Stromal cell of bone marrow (primary cell): Measurements from ENCODE around the gene PARD3.
A peak's percentile ranks its signal among the peaks of the same experiment; 100 is the strongest.

Source experiments
- DNase-seq: peaks from one replicate; pipeline ENCODE4 v3.0.0-alpha.2; 2012; ENCODE audit warnings: low read depth

Gene PARD3

DNA sequence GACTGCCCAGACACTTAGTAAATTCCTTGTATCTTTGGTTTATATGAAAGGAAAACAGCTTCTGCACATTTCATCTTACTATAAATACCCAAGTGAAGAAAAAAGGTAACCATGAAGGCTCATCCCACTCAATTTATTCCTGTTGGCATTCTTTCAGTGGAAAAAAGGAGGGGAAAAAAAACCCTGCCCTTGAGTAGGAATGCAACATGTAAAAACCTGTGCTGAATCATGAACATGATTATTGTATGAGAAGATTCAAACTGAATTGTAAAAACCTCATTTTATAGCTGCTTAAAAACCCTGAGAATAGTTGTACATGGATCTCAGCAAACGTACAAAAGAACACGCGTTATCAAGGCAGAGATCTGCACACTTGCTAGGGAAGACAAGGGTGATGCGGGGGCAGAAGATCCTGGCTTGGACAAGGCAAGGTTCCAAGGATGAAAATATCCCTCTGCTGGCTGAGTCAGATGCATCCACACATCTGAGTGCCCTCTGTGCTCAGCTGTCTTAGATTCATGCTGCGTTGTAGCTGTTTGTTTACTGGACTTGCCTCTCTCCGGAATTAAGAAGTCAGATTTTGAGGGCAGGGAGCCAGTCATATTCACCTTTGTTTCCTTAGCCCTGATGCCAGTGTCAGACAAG, 658.2 kb downstream of the PARD3 start:
- no peak for DNase-seq

DNA sequence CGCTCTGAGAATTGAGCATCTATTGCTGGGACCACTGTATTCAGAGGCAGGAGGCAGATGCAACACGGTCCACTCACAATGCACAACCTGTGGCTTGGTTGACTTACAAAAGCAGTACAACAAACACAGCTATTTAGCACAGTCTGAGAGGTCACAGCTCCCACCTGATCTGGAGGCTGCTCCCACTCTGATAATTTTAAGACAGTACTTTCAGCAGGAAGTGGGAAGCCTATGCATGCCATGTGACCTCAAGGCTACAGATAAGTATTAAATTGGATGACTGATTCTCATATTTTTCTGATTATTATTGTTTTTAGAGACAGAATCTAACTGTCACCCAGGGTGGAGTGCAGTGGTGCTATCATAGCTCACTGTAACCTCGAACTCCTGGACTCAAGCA, 659.3 kb downstream of the PARD3 start:
- DNase-seq = no peak

DNA sequence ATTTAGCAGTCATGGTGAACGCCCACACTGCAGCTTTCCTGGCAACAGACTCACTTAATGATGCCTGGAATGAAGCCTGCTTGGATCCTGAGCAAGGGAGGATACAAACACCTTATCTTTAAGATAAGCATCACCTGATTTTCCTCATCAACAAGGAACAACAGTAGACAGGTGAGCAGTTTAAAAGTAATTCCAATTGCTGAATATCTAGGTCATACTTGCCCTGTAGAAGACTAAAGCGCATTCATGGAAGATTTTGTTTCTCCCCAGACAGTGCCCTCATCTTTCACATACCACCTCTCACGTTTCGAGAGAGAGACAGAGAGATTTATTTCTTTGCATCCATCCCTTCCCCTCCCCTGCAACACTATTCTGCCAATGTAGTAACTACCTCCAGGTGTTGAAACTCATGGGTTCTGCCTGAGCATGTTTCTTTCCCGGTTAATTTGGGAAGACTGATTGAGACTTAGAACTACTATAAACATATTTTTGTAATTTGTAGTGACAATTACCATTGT, 660.7 kb downstream of the PARD3 start:
- no peak for DNase-seq

DNA sequence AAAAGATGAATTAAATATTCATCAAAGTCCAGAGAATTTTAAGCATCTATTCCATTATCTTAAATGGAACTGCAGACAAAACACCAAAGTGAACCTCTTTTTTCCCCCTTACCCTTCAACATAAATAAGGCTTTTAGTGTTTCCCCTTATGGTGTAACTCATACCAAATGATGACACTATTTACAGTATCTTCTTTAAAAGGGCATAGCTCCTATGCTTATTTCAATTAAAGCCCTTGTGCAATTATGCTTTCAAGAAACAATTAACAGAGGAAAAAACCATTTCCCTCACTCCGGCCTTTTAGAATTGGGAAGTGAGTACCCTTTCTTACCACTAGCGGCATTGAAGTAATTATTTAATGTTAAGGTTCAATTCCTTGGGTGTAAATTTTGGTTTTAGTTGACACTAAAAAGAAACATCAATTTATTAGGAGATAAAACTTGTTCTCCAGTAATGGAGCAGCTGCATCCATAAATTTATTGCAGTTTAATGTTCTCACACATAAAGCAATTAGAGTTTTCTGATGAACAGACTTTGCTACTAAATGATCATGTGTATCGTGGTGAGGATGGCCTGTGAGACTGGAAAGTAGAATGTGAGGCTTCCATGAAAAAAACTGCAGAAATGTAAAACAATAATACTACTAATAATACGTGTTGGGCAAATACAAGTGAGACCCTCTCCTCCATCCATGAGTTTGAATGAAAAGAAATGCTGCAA, 661.3 kb downstream of the PARD3 start:
- no peak for DNase-seq

DNA sequence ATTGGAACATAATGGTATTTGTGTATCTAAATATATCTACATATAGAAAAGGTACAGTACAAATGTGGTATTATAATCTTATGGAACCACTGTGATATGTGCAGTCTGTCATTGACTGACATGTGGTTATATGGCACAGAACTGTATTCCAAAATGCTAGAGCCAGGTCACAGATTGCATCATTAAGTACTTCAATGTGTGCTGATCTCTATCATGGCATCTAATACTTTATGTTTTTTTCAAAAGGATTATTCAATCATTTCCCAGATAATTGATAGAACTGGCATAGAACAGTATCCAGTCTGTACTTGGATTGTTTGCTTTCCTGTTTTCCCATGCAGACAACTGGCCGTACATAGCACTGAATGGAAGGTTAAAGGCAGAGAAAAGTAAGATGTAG, 662.7 kb downstream of the PARD3 start:
- no peak for DNase-seq

DNA sequence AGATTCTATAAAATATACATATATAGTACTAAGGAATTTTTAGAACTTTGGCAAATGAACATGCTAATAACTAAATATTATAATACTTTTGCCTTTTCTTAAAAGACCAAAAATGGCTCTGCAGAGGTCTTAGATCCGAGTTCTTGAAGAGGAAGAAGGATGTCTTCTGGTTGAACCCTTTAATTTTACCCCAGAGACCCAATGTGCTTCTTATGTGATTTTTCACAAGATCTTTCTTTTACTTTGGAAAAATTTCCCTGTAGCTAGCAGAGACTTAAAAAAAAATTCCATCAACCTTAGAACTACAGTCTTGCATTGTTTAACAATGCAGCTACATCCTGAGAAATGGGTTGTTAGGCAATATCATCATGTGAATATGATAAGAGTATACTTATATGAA, 663.2 kb downstream of the PARD3 start:
- DNase-seq = no peak

DNA sequence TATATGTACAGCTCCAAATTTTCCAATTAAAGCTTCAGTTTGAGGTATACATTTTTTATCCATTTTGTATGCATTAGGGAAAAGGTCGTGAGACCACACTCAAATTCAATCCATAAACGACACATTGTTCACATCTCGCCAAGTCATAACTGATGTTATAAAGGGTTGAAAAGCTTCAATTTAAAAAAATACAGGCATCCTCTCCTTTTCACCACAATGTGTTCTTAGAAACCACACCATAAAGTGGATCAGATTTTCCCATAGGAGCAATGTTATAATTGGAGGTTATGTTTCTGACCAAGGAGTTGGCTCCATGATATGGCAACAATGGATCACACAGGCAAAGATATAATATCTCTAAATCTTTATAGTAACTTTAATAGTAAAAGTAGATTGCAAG, 663.6 kb downstream of the PARD3 start:
- DNase-seq = no peak

DNA sequence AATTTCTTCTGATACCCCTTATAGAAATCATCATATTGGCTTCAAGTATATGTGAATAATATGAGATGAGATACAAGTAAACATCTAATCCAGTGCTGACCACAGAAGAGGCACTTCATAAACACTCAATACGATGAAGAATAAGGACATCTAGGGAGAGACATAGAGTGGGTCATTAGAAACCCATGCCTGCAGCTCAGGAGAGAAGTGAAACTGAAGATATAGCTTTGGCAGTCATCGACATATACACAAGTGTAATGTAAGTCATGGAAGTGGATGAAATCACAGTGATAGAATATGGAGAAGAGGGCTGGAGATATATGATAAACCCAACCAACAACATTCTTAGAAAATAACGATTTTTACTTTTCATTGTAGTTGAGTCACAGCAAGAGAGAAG, 665.0 kb downstream of the PARD3 start:
- no peak for DNase-seq

DNA sequence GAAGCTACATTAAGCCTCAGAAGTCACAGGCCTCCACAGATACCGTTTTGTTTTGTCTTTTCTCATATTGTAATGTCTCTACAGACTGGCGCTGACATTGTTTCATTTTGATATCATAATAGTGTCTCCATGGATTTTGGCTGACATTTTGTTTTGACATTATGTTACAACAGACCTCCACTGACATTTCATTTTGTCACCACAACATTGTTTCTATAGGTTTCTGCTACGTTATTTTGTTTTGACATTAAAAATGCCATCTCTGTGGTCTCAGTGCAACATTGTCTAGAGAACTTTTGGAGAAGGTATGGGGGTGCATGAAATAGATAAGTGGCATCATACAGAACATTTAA, 666.8 kb downstream of the PARD3 start:
- DNase-seq = no peak

DNA sequence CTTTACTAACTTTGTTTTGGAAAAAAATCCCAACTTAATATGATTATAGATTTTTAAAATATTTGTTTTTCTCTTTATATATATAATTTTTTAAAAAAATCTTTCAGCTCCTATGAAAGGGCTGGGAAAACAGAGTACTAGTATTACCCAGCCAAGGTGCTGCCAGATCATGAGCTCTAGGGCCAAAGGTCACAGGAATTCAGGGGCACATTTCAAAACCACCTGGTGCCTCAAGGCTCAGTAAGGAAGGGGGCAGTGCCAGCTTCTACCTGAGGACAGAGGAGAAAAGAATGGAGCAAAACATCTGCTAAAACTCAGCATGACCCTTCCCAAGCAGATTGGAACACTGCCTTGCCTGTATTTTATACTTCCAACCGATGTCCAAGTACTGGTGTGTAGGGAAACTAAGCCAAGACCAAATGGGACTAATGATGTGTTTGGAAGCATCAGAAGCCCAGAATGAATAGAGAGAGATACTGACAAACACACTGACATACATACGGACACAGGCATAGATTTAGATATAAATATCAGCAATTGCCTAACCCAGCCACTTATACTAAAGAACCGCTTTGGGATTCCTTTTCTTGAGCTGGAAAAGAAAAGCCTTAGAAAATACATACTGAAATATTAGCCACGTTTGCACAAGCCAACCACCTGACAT, 667.3 kb downstream of the PARD3 start:
- DNase-seq = no peak

DNA sequence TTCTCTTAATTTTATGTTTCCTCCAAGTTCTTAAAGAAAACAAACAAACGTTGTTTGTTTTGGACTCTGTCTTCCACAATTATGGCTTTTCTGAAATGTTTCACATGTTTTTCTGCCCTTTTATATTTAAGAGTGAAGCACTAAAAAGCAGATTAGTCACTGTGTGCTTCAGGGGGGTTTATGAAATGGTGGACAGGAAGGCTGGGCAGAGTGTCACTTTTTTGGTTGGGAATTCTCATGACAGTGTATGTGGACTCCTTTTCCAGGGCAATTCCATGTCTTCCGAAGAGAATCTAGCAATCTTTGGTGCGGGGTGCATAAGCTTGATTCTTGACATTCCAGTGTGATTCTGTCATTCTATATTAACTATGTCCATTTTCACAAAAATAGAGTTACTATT, 669.4 kb downstream of the PARD3 start:
- peak; percentile 21 for DNase-seq

DNA sequence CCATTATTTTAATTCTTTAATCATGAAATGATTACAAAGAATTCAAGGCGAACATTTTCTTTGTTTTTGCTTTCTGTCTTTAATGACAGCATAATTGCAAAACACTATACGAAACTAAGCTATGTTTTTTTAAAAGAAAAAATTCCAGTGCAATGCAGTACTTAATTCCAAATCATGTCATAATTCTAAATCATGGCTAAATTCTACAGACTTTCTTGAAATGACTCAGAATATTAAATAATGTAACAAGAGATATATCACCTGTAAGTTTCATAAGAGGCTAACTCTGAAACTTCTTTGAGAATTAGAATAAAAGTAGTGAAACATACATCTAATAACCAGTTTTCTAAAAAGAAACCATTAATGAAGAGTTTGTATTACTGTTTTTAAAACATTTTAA, 671.6 kb downstream of the PARD3 start:
- DNase-seq = no peak

DNA sequence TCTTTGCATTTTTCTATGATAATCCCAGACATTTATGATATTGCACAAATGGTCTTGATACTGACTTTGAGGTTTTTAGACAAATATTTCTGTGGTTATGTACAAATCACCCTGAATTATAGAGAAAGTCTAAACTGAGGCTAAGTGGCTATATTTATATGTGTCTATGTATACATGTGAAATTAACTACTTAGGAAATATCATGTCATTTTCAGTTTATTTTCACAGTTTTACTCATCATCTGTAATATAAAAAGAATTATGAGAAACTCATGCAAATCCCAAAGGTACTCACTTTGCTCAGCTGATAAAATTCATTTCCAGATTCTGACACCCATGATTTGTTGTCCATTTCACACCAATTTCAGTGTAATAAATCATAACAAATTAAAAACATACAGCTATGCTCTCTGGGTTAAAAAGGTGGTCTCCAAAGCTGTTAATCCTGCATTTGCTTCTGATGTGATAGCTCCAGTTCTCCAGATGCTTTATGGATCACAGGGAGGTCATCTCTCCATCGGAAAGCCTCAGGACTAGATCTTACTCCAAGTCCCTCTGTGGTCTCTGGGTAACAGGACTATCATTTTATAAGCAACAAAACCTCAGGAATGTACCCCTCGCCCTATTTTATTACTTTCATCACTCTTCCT, 673.9 kb downstream of the PARD3 start:
- no peak for DNase-seq

DNA sequence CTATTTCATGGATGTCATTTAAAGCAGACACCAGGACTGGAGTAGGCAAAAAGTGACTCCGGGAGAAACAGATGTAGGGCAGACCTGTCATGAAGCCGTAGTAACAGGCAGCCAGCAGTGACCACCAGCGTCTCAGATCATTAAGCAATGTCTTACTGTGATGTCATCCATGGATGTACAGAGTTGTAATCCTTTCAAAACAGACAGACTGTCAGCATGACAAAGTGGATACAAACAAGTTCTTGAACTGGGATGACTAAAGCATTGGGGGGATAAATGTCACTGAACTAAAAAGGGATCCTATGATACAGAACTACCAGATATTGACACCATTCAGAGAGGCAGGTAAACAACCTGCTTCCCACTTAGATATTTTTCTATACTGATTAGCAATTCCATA, 675.5 kb downstream of the PARD3 start:
- DNase-seq = no peak

DNA sequence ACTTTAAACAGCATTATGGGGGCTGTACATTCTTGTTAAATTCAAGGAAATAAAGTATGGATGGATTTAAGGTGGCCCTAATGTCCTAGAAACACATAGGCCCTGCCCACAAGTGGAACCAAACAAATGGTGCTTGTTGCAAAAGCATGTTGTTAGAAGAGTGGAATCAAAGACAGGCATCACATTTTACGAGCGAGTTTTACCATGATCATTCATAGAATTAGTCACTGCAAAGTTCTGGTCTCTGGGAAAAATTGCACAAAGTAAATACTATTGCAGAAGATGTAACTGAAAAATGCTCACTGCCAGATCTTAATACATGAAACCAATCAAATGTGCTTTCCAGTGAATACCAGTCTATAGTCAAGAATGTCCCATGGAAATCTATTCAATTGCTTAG, 677.1 kb downstream of the PARD3 start:
- peak; percentile 11 for DNase-seq

DNA sequence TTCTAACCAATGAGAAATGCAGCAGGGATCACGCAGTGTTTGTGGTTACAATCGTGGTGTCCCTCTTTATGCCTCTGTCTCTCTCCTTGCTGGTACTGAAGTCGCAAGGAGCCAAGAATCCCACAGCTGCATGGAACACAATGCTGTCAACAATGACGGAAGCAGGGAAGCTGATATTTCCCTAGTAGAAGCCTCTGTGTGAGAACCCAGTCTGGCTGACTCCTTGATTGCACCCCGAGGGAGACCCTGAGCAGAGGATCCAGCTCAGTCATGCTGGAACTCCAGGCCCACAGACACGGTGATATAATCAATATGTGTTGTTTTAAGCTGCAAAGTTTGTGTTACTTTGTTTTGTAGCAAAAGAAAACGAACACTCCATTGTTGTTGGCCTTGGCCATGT, 677.9 kb downstream of the PARD3 start:
- DNase-seq = no peak

DNA sequence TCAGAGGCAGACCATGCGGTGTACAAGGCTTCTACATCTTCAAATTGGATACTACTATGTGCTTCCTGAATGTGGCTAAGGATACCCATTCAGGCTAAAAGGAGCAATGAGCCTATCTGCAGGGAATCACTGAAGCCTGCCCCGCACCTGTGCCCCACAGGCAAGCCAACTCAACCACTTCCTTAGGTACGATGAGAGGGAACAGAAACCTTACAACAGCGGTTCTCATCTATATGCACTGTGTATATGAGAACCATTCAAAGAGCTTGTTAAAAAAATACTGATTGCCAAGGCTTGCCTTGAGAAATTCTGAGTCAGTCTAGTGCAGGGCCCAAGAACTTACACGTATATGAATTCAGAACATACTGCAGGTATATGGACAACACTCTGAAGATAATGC, 679.6 kb downstream of the PARD3 start:
- DNase-seq = no peak

DNA sequence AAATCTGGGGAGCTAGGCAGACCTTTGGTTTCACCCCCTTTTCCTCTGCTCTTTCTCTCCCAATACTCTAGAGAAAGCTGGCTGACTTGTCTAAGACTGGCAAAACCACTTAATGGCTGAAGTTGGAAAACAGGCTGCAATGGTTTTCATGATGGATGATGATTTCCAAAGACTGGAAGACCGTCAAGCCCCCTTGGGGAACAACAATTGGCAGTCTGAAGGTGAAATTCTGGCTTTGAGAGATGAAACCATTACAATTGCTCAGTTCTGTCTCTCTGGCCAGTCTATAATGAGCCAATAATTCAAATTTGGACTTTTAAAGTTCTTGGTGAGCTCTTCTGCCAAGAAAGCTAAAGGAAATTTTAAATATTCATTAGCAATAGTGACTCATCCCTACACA, 680.5 kb downstream of the PARD3 start:
- DNase-seq = peak; percentile 12

DNA sequence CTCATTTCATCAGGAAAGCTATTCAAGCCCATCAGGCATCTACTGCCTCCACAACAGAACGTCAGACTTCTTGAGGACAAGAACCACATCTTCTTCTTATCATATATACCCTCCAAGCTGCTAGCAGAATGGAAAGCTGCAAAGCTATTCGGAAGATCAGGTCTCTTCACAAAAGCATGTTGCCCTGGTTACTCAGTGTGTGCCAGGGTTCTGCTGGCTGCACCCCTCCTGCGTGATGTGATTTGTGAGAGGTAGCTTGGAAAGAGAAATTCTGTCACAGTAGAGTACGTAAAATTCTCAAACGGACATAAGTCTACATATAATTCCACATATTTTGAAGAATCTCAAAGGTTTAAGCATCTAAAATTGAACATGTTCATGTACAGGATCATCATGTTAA, 681.7 kb downstream of the PARD3 start:
- DNase-seq = no peak

DNA sequence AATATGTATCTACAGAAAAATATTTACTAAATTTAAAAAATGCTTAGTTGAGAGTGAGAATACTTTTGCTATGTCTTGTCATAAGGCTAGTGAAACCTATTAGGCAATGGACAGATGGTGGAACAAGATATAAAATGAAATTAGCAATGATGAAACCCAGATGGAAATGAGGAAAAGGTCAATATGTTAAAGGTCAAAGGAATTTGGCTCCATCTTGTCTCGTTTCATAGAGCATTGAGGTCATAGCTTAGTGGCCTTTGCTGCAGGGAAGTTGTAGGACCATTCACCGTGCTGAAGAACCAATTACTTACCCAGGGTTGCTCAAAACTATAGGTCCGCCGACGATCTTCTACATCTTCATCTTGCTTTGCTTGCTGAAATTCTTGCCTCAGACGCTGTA, 683.9 kb downstream of the PARD3 start:
- no peak for DNase-seq

DNA sequence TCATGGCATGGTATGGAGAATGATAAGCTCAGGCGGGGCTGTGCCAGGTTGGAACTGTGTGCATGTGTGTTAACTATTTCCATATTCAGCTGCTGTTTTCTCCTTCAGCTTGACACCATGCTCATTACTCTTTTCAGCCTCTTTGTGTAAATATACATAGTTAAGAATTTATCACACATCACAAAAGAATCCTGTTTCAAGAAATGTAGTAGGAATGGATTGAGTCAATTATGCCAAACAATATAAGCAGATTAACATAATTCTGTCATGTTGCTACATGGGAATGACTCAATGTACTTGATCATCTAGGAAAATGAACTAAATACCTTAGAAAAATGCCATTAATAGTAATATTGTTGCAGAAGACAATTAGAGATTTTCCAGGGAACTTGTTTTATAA, 687.4 kb downstream of the PARD3 start:
- no peak for DNase-seq

DNA sequence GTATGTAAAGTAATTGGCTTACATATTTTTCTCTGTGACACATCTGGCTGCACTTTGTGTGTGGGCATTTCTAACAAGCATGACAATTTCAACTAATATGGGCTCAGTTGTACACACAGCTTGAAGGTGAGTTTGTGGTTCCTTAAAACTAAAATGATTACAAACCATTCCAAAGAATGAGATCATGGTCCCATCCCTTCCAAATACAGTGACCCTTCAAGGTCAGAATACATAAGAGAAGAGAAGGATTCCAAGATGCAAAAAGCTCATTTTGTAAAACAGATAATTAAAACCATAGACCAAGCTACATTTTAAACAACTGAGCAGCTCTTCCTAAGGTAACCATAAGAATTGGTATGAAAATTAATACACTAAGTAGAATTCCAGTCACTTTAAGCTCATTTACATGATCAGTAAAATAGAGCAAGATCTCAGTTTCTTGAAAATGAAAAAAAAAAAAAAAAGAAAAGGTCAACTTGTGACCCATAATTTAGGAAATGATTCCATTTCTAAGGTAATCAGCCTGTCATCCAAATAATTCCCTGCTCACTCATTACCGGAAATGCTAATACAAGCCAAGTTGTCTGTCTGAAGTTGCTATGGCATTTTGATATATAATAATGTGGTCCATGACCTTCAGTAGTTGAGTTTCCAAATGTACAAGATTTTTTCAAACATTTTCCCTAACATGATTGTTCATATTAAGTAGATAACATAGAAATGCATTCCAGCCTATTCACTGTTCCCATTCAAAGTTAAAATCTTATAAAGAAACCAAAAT, 688.5 kb downstream of the PARD3 start:
- no peak for DNase-seq
